Loucy (cell line): ENCODE data around the gene CTSE.

Experiments
- CTCF ChIP-seq: fragments of 200-600 bp; sonication (generic); conservative IDR thresholded peaks from 2 replicates; pipeline ENCODE4 v1.5.1; 2014; ENCODE audit warnings: mild to moderate bottlenecking, antibody characterized with exemption, low read length
- EZH2phosphoT487 ChIP-seq: fragments of 200-600 bp; IDR thresholded peaks from 2 replicates; pipeline ENCODE4 v1.6.1; 2018; ENCODE audit warnings: antibody characterized with exemption, mild to moderate bottlenecking, moderate library complexity, borderline replicate concordance

DNA sequence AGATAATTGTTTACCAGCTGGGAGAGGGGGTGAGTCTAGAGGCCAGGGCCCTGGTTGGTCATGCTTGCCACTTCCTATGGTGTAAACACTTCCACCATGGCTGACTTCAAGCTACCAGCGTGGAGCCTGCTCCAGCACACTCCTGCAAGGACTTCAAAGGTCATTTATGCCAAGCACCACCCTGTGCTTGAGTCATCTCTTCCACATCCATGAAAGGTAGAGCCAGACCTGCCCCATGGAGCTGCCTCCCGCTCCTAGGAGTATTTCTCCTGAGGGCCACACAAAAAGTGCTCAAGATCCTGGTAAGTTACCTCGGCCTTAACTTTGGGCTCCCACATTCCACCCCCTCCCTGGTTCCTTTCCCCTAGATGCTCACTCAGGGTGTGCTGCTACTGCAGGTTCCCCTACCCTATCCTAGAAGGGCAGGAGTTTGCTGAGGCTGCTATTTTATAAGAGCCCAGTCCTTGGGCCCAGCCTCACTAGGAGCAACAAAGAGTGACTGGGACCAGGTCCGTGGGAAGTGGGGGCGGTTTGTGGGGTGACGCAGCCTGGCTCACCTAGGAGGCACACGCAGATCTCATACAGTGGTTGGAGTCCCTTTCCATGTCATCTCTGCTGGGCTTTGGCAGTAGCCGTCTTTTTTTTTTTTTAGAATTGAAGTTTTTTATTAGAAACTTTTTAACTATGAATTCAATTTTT, 22.9 kb downstream of the CTSE start:
- TF ChIP-seq CTCF: no peak
- TF ChIP-seq EZH2phosphoT487: no peak
